Stimulated activated CD4-positive, alpha-beta T cell treated with anti-CD3 and anti-CD28 coated beads, Interleukin-4, amount 100 ng/mL, for 48 hours (primary cell): ENCODE data around the gene ENAH.
"Not testable (repeated sequence)": the region's sequence is repeated elsewhere in the genome, so short reads cannot be mapped to it uniquely, and the experiment has no call there.

ENCODE experiments used
- DNase-seq, 2 donors: peaks; one replicate each; pipeline ENCODE4 v3.0.0-alpha.2; 2020; ENCODE audit warnings: low read depth in 2 of 2

ENAH gene

DNA sequence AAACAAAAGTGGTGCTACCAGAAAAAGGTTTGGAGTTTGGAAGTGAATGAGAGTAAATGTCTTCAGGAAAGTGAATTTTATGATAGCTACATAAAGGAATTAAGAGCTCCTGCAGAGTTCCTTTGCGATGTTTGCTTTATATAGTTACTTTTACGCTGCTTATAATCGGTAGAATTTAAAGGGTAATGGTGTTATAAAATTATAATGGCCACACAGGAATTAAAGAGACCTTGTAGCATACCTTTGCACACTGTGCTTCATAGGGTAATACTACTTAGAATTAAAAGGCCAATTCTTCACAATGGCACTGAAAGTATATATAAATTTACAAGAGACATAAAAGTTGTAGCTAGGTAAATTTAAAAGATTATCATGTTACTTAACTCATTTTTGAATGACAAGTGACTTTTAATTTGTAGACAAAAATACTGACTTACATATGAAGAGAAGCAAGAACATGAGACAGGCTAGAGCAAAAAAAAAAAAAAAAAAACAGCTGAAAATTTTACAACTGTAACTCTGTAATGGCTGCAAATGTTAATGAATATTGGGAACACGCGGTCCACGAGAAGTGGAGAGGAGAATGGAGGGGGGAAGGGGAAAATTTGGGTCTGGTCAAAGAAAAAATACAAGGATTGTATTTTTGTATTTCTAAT lies 159.2 kb downstream of the ENAH start:
- no peak for DNase-seq

DNA sequence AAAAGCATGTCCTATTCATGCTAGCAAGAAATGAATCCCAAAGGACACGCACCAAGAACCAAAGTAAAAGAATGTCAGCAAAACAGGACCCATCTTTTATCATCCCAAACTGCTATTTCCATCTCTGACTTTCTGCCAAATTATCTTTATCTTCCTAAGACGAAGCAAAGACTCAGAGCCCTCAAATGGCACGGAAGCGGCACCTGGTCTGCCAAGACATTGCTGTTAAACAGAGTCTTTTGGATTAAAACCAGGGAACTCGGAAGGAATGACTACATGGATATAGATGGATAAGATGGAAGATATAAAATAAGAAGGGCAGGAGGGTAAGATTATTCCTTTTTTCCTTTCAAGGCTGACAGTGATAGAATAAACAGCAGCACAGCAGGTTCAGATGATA lies 164.2 kb downstream of the ENAH start:
- DNase-seq = no peak

DNA sequence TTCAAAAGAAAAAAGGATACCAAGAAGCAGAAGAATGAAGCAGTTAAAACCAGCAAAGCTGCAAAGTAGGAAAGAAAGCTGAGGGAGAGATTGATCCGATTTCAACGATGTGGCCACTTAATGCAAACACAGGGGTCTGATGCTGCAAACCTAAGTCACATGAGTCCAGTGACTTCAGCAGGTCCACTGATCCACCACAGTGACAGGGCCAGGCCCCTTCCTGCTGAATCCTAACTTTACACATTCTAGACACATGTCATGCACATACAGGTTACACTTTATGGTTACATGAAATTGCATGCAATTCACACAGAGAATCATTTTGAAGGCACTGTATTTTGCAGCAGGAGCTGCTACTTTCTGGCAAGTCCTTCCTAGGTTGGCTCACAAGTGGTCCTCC lies 166.1 kb downstream of the ENAH start:
- no peak for DNase-seq

DNA sequence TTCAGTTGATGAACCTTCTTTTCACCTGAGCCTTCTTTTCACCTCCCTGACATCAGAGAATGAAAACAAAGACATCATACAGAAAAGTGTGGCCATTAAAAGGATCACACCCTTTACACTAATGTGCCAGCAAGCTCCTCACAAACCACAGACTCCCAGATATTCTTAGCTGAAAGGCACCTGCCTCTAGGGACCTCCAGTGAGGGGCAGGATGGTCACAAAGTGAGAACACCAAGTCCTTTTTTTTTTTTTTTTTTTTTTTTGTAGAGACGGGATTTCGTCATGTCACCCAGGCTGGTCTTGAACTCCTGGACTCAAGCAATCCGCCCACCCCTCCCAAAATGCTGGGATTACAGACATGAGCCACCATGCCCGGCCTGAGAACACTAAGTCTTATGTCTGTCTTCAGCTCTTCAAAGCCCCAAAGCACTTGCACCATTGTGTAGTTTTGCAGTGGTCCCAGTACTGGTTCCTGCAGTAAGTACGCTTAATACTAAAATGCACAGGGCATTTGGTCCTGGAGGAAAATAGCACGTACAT lies 166.9 kb downstream of the ENAH start:
- DNase-seq = no peak

DNA sequence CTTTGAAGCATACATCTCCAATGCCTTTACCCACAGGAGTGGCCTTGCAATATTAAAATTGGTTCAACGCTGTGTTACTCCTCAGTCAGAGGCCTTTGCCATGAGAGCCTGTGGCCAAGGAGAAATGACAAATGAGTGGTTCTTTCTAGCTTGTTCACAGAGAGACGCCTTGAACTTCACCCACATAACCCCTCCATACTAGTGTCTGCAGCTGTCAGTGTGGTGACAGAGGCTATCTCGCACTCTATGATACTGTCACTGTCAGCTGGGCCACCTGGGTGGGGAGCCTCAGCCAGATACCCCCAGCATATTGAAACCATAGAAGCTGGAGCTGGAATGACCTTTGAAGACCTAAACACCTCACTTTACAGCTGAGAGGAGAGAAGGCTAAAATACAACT lies 167.7 kb downstream of the ENAH start:
- DNase-seq = no peak

DNA sequence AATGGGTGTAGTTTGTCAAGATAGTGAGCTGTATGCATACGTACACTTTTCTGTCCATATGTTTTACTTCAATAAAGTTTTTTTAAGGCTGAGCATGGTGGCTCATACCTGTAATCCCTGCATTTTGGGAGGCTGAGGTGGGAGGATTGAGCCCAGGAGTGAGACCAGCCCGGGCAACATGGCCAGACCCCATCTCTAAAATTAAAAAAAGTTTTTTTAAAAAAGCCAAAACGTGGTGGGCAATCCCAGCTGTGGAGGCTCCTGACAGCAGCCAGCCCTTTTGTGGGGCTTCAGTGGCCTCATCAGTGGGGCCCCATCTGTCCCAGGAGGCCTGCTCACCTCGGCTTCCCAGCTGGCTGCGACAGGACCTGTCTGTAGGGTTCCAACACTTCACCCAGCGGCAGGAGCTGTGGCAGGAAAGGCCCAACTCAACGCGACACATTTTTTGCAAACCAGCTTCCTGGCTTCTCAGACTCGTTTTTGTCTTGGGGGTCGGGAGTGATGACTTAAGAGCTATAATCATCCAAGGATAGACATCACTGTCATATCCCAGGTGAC lies 168.2 kb downstream of the ENAH start:
- DNase-seq = no peak

DNA sequence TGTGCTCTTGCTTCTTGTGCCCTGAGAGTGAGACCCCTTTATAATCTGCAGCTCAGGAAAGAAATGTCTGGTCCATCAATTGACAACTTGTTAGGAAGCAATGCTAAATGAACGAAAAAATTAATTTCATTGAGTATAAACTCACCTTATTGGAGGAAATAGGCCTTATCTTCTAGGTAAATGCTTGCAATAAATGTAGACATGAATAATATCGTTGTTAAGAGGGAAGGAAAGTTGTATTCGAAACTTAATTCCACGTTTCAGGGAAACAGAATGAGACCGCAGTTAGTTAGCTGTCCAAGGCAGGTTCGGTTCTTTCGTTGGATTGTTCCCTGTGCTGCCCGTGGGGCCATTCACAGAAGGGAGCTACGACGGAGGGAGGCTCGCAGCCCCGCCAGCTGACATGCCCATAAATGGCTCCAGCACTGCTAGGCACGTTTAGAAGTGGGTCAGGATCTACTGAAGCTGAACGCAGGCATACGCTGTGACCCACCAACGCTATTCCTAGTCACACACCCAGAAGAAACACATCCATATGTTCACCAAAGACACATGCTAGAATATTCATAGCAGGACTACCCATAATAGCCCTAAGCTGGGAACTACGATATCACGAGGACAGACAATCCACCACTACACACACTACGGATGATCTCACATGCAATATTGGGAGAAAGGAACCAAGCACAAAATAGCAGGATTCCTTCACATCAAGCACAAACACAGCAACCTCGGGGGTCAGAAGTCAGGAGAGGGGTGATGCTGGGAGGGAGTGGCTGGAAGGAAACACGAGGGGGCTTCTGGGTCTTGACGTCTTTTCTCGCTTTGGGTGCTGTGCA lies 168.9 kb downstream of the ENAH start:
- no peak for DNase-seq

DNA sequence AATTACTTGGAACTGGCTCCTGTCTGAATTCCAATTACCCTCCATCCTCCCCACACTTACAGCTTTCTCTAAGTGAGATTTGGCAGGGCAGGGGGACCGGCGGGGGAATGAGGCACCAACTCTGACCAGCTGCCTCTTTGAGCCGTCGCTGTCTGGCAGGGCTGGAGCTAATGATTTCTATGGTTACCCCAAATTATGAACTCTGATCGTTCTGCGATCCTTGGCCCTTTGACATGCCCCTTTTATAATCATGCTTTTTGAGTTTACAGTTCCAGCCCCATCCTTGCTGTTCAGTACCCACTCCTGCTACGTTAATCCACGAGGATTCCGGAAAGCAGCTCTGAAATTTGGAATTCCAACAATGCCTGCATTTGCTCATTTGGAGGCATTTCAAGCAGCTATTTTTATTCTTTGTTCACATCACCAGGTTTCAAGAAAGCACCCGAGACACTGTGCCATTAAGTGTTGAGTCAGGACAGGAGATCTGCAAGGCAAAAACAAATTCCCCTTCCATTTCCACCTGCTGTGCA lies 170.4 kb downstream of the ENAH start:
- no peak for DNase-seq

DNA sequence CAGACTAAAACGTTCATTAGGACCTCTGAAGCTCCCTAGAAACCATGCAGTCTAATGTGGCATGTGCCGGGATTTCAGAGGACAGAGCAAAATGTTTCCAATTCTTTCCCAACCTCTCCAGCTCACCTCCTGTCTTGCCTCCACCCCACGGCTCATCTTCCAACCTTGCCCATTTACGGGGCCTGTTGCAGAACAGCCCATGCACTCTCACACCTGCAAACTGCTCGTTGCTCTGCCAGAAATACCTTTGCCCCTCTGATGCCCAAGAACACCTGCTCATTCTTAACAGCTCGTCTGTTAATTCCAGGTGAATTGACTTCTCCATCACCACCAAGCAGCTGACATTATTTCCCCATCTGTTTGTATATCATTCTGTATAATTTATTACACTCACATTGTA lies 171.2 kb downstream of the ENAH start:
- DNase-seq = no peak

DNA sequence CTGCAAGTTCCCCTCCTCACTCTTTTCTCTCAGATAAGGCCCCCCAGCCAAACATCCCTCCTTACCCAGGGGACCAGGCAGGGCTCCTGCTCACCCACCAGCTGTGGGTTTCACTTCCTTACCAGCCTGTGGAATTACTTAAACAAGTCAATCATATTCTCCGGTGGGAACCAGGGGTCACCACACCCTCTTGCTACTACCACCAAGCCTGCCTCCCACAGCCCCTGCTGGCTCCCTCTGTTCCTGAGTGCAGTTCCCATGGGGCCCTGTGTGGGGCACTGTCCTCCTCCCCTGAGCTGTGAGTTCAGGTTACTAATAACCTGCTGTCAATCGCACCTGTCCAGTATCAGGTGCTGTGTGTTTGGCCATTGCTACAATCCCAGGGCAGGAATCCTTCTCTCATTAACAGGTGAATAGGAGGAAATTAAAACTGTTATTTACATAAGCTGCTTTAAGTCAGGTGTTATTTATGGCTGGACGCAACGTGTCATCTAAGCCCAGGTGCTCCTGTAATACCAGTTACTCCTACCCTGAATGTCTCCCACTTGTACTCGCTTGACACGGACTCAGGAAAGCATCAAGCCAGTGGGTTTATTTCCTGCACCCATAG lies 172.0 kb downstream of the ENAH start:
- DNase-seq = peak in 1 of 2 donors; percentile 62

DNA sequence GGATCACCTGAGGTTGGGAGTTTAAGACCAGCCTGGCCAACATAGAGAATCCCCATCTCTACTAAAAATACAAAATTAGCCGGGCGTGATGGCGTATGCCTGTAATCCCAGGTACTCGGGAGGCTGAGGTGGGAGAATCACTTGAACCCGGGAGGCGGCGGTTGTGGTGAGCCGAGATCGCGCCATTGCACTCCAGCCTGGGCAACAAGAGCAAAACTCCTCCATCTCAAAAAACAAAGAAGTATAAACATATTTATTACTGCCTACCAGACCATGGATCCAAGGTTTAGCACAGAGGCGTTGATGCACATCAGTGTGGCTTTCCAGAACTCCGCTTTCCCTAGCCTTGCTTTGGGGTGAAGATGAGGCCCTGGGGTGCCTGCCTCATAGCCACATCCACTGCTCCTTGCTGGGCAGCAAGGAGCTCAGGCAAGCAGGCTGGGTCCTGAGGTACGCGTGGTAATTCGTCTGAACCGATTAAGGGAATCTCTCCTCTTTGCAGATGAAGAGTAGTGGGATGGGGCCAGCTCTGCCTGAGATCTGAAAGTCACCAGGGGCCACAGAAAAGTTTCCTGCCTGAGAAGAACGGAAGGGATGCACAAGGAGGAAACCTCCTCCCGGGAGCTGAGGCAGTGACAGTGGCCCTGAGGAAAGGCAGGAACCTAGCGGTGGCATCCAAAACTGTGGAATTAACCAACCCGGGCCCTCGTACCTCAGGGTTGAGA lies 172.8 kb downstream of the ENAH start:
- DNase-seq = no peak

DNA sequence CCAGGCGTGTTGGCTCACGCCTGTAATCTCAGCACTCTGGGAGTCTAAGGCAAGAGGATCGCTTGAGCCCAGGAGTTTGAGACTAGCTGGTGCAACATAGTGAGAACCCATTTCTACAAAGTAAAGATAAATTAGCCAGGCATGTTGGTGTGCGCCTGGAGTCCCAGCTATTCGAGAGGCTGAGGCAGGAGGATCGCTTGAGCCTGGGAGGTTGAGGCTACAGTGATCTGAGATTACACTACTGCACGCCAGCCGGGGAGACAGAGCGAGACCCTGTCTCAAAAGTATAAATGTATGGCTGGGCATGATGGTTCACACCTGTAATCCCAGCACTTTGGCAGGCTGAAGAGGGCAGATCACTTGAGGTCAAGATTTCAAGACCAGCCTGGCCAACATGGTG lies 173.6 kb downstream of the ENAH start:
- DNase-seq = no peak

DNA sequence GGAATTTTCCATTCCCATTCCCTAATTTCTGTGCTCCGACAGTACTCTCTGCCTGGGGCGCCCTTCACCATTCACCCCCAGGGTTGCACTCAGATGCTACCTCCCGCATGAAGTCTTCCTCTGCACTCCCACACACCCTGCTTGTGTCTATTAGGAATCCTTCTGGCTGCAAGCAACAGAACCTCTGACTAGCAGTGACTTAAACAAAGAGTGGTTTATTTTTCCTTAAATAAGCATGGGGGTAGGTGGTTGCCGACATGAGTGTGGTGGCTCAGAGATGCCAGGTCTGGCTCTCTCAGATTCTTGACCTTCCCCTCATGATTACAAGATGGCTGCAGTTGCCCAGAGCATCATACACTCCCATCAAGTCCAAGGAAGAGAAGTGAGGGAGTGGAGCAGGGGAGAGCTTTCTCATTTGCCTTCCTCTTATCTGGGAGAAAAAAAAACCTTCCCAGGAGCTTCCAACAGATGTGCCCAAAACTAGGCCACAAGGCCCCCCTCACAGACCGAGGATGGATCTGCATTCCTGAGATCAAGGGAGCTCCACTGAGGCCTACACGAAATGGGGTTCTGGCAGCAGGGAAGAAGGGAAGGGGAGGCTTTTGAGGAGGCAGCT lies 175.5 kb downstream of the ENAH start:
- DNase-seq = no peak

DNA sequence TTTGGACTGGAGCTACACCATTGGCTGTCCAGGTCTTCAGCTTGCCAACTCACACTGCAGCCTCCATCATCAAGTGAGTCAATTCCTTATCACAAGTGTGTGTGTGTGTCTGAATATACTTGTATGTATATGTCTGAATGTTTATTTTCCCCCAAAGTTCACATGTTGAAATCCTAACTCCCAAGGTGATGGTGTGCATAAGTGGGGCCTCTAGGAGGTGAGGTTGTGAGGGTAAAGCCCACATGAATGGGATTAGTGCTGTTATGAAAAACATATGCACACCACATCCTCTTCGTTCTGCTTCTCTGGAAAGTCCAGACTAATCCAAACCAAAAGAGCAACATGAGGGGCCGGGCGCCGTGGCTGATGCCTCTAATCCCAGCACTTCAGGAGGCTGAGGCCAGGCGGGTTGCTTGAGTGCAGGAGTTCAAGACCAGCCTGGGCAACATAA lies 176.4 kb downstream of the ENAH start:
- no peak for DNase-seq

DNA sequence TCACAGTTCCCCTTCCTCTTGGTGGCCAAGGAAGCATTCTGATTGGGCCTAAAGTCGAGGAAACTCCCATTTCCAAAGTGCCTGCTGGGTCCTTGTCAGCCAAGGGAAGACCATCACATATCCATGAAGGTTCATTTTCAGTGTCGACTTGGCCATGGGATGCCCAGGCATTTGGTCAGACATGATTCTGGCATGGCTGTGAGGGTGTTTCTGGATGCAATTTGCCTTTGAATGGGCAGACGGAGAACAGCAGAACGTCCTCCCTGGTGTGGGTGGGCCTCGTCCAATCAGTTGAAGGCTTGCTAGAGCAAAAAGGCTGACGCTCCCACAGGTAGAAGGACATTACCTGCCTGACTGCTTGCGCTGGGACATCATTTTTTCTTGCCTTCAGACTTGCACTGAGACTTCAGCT lies 176.8 kb downstream of the ENAH start:
- no peak for DNase-seq

DNA sequence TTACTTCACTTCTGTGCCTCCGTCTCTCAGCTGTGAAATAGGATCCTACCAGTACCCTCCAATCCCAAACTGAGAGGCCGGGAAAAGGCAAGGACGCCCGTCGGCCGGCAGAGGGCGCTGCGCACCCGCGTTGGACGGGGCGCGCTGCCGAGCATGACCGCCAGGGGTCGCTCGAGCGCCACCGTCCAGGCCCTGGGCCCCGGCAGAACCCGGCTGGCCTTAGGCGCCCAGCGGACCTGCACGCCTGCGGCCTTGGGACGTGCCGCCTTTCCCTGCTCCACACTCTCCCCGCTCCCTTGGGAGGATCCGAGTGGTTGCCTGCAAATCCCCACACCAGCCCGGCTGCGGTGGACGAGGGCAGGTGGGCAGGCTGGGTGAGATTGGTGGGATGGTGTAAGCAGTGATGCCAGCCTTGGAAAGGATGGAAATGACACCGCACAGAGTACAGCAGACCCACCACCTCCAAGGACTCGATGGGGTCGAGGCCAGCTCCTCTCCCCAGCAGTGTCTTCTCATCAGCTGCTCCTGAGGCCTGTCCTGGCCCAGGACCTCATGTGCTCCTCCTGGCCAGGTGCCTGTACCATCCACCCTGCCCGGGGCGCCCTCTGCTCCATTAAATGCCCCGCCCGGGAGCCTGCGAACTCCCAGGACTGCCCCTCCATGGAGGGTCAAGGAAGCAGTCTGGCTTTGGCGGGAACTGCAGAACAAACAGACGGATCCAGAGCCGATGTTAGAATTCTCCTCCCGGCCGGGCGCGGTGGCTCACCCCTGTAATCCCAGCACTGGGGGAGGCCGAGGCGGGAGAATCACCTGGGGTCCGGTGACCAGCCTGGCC lies 177.7 kb downstream of the ENAH start:
- peak; percentile 43 to 62 for DNase-seq

DNA sequence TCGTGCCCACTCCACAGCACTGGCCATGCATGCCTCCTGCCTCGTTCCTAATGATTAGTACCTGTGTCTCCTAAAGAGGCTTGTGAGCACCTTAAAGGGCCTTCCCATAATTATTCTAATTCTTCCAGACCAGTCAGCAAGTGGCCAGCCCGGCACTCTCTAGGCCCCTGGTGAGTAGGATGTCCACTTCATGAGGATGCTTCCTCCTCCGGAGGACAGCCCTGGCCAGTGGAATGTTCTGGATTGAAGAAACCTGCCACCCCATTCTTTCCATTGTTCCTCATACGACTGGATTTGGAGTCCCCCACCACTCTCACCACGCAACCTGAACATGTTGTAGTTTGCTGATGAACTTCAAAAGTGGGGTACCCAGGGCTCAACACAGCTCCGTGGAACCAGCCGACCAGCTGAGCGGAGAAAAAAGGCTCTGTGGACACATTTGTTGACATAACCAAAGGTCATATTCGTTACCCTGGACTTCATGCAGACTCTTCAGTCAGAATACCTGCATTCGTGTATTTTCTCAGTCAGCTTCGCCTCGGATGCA lies 178.4 kb downstream of the ENAH start:
- DNase-seq = no peak

DNA sequence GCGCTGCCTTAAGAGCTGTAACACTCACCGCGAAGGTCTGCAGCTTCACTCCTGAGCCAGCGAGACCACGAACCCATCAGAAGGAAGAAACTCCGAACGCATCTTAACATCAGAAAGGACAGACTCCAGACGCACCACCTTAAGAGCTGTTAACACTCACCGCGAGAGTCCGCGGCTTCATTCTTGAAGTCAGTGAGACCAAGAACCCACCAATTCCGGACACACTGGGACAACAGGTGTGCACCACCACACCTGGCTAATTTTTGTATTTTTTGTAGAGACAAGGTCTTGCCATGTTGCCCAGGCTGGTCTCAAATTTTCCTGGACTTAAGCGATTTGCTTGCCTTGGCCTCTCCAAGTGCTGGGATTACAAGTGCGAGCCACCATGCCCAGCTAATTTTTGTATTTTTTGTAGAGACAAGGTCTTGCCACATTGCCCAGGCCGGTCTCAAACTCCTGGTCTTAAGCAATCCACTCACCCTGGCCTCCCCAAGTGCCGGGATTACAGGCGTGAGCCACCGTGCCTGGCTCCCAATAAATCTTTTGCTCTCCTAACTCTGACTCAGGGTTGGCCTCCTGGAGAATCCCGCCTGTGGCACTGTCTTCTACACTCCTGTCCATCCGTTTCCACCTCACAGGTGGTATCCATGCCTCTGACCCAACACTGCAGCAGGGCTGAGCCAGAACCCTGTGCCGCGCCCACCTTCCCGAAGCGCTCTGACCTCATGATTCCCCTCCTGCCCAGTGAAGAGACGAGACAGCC lies 179.1 kb downstream of the ENAH start:
- not testable (repeated sequence) for DNase-seq

DNA sequence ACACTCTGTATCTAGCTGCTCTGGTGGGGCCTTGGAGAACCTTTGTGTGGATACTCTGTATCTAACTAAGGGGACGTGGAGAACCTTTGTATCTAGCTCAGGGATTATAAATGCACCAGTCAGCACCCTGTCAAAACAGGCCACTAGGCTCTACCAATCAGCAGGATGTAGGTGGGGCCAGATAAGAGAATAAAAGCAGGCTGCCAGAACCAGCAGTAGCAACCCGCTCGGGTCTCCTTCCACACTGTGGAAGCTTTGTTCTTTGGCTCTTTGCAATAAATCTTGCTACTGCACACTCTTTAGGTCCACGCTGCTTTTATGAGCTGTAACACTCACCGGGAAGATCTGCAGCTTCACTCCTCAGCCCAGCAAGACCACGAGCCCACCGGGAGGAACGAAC lies 179.7 kb downstream of the ENAH start:
- DNase-seq = not testable (repeated sequence)
